Measurements from ENCODE around the gene RASSF5. TPM values are rescaled to one million over a fixed set of nuclear protein-coding genes. Genes with fewer than 3 reads are reported as not detected.

The RASSF5 gene
- total RNA-seq, 1 donor from 2014 or later: 1.2 TPM

DNA sequence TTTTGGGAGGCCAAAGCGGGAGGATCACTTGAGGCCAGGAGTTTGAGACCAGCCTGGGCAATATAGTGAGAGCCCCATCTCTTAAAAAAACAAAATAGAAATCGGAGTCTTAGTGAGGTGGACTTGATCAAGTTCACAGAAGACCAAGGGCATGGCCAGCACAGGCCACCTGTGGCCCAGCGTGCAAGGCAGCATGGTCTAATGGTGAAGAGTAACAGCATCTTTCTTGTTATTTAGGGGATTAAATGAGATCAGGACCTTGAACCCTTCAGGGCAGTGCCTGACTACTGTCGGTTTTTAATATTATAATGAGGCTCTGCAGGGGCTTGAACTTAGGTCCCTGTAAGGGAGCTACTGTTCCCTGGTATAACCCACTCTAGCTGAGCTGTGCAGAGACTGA is 66.4 kb downstream of the RASSF5 start:
- no peaks in the 10 kb centered on the region for H3K36me3 Mint-ChIP-seq (ENCODE audit: low read depth, unreplicated experiment)
- H3K9me3 Mint-ChIP-seq (ENCODE audit: unreplicated experiment): no peaks in the 10 kb centered on the region
- TF ChIP-seq, protein P1, sequence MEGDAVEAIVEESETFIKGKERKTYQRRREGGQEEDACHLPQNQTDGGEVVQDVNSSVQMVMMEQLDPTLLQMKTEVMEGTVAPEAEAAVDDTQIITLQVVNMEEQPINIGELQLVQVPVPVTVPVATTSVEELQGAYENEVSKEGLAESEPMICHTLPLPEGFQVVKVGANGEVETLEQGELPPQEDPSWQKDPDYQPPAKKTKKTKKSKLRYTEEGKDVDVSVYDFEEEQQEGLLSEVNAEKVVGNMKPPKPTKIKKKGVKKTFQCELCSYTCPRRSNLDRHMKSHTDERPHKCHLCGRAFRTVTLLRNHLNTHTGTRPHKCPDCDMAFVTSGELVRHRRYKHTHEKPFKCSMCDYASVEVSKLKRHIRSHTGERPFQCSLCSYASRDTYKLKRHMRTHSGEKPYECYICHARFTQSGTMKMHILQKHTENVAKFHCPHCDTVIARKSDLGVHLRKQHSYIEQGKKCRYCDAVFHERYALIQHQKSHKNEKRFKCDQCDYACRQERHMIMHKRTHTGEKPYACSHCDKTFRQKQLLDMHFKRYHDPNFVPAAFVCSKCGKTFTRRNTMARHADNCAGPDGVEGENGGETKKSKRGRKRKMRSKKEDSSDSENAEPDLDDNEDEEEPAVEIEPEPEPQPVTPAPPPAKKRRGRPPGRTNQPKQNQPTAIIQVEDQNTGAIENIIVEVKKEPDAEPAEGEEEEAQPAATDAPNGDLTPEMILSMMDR (IDR thresholded peaks at IDR 0.05; ENCODE audit: unreplicated experiment): no peak
- peaks cover 14% of the 10 kb centered on the region for H3K4me1 Mint-ChIP-seq (ENCODE audit: unreplicated experiment)
- peaks cover 9% of the 10 kb centered on the region for H3K27me3 Mint-ChIP-seq (ENCODE audit: unreplicated experiment)
- no peak for DNase-seq (ENCODE audit: low spot score)
- H3K27ac Mint-ChIP-seq (ENCODE audit: unreplicated experiment): no peak overlapping the region
- no peak overlapping the region for H3K4me3 Mint-ChIP-seq (ENCODE audit: unreplicated experiment)

DNA sequence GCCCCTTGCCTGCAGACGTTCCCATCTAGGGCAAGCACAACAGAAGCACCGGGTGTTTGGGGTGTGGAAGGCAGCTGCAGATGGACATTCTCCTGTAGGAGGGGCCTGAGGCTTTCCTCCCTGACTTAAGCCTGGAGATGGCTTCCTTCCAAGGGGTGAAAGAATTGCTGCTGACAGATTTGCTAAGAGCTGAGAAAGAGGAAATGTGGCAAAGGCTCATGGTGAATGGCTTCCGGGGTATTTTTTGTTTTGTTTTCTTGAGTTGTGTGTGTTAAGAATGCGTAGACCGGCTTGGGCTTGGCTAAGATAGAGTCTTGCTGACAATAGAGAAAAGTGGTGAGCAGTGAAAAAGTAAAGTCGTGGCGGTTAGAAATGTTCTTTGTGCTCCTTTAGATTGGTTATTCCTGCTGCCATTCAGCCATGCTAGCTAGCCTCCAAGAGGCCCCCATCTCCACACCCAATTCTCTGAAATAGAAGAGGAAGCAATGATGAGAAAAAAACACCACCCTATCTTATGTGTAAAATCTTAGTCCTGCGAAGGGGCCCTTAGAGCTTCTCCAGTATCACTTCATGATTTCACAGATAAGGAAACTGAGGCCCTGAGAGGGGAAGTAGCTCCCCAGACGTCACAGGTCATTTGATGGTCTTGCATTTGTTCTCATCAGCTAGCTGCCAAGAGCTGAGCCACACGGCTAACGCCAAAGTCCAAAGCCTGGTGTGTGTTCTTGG is 68.0 kb downstream of the RASSF5 start:
- Mint-ChIP-seq H3K4me1 (ENCODE audit: unreplicated experiment) (peaks cover 14% of the 10 kb centered on the region), H3K27ac (ENCODE audit: unreplicated experiment) (peak overlapping the region; percentile 33), H3K27me3 (ENCODE audit: unreplicated experiment) (peaks cover 7% of the 10 kb centered on the region), H3K4me3 (ENCODE audit: unreplicated experiment) (no peak overlapping the region), H3K9me3 (ENCODE audit: unreplicated experiment) (no peaks in the 10 kb centered on the region), H3K36me3 (ENCODE audit: low read depth, unreplicated experiment) (no peaks in the 10 kb centered on the region)
- DNase-seq (ENCODE audit: low spot score): no peak
- TF ChIP-seq, protein P1 (IDR thresholded peaks at IDR 0.05; ENCODE audit: unreplicated experiment): no peak

DNA sequence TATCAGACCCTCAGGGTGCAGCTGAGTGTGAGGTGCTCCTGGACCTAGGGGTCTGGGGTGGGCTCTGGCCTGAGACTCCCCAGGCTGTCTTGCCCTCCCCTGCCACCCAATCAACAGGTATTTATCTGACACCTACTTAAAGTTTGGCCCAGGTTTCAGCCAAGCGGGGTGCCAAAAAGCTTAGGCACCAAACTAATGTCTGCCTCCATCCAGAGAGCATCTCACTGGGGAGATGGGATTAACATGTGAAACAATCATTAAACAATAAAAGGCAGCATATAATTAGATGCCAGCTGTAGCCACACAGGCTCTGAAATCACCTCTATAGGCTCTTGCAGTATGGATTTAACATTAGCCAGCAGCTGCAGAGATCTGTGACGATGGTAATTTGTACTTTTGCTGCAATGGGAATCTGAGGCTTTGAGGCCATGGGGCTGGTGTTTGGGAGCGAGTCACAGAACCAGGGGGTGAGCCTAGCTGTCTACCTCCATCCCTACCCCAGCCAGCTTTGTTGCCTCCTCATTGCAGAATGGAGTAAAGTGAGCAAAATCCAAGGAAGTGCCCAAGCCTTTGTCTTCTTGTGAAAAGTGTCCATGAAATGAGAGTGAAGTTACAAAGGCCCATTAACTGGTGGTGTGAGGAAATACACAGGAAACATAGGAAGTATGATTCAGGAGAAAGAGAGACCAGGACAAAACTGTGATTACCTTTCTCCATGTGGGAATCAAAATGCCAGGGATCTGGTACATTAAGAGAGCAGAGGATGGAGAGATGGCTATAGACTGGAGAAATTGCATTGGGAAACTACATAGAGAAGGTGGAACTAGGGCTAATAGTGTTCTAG is 68.8 kb downstream of the RASSF5 start:
- Mint-ChIP-seq H3K4me3 (ENCODE audit: unreplicated experiment) (no peak overlapping the region), H3K4me1 (ENCODE audit: unreplicated experiment) (peaks cover 14% of the 10 kb centered on the region), H3K27ac (ENCODE audit: unreplicated experiment) (no peak overlapping the region), H3K27me3 (ENCODE audit: unreplicated experiment) (peaks cover 7% of the 10 kb centered on the region), H3K36me3 (ENCODE audit: low read depth, unreplicated experiment) (no peaks in the 10 kb centered on the region), H3K9me3 (ENCODE audit: unreplicated experiment) (no peaks in the 10 kb centered on the region)
- DNase-seq (ENCODE audit: low spot score): no peak
- TF ChIP-seq, protein P1 (IDR thresholded peaks at IDR 0.05; ENCODE audit: unreplicated experiment): no peak

DNA sequence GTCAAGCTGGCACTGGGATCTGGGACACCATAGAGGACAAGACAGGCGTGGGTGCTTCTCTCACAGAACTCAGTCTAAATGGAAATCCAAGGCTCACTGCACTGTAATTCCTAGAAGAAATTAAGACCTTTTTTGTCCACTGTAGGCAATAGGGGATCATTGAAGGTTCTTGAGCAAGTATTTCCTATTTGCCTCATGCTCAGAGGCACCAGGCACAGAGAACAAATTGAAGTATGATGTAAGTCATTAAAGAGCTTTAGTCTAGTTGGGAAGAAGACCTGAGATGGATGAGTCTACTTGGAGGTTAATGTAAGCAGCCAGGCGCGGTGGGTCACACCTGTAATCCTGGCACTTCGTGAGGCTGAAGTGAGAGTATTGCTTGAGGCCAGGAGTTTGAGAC is 70.3 kb downstream of the RASSF5 start:
- Mint-ChIP-seq H3K4me1 (ENCODE audit: unreplicated experiment) (peaks cover 14% of the 10 kb centered on the region), H3K9me3 (ENCODE audit: unreplicated experiment) (no peaks in the 10 kb centered on the region)

More for the DNA sequence above, 70.3 kb downstream of the RASSF5 start:
- Mint-ChIP-seq H3K27ac (ENCODE audit: unreplicated experiment) (no peak overlapping the region), H3K27me3 (ENCODE audit: unreplicated experiment) (peaks cover 8% of the 10 kb centered on the region), H3K36me3 (ENCODE audit: low read depth, unreplicated experiment) (no peaks in the 10 kb centered on the region), H3K4me3 (ENCODE audit: unreplicated experiment) (no peak overlapping the region)
- no peak for DNase-seq (ENCODE audit: low spot score)
- TF ChIP-seq, protein P1 (IDR thresholded peaks at IDR 0.05; ENCODE audit: unreplicated experiment): no peak
